NB4 (cell line): ENCODE measurements around the gene C10orf120.

Experiments used
- CTCF ChIP-seq: IDR thresholded peaks from one replicate; pipeline ENCODE4 v1.5.1; 2012; ENCODE audit warnings: low read depth, low read length
- MAX ChIP-seq: IDR thresholded peaks from 2 replicates; pipeline ENCODE4 v1.6.1; 2011; ENCODE audit warnings: low read depth, low read length
- POLR2A ChIP-seq: IDR thresholded peaks from 2 replicates; pipeline ENCODE4 v1.6.1; 2011; ENCODE audit warnings: mild to moderate bottlenecking; ENCODE audit not compliant: insufficient read length; ENCODE audit errors: extremely low read depth

- TF ChIP-seq CTCF (no peak), POLR2A (no peak), MAX (no peak)
These were observed 46.8 kb upstream of the C10orf120 start for GRCh38 chr10:122746408-122746807.
